KMS-11 (cell line): ENCODE data around the gene AHCYL1.

Source experiments
- H2AFZ ChIP-seq: fragments of 200-600 bp; sonication (generic); 2 replicates; pipeline ENCODE4 v1.6.1; 2016; ENCODE audit warnings: antibody characterized with exemption, mixed run types, low read depth
- H3K27ac ChIP-seq: fragments of 200-600 bp; sonication (generic); 2 replicates; pipeline ENCODE4 v1.6.1; 2016; ENCODE audit warnings: mild to moderate bottlenecking, mixed run types
- H3K27me3 ChIP-seq: fragments of 200-600 bp; sonication (generic); 2 replicates; pipeline ENCODE4 v1.6.1; 2017; ENCODE audit warnings: mild to moderate bottlenecking, low read depth, mixed run types, moderate library complexity; ENCODE audit not compliant: insufficient read depth
- H3K36me3 ChIP-seq: fragments of 200-600 bp; sonication (generic); 2 replicates; pipeline ENCODE4 v1.6.1; 2017; ENCODE audit warnings: mild to moderate bottlenecking, mixed run types; ENCODE audit not compliant: insufficient read depth
- H3K4me1 ChIP-seq: fragments of 200-600 bp; sonication (generic); 2 replicates; pipeline ENCODE4 v1.6.1; 2016; ENCODE audit warnings: mild to moderate bottlenecking, low read depth, mixed run types; ENCODE audit not compliant: poor library complexity, severe bottlenecking
- H3K4me2 ChIP-seq: fragments of 200-600 bp; sonication (generic); 2 replicates; pipeline ENCODE4 v1.7.0; 2016; ENCODE audit warnings: mild to moderate bottlenecking, mixed run types
- H3K4me3 ChIP-seq: fragments of 200-600 bp; sonication (generic); IDR thresholded peaks from 2 replicates; pipeline ENCODE4 v1.6.1; 2017; ENCODE audit warnings: low read depth, low read length, mixed read lengths; ENCODE audit not compliant: insufficient read depth
- H3K79me2 ChIP-seq: fragments of 200-600 bp; sonication (generic); 2 replicates; pipeline ENCODE4 v1.6.1; 2016; ENCODE audit warnings: low read depth, mixed run types; ENCODE audit not compliant: insufficient read depth
- H3K9ac ChIP-seq: fragments of 200-600 bp; sonication (generic); 2 replicates; pipeline ENCODE4 v1.6.1; 2016; ENCODE audit warnings: mild to moderate bottlenecking, mixed run types
- H4K20me1 ChIP-seq: fragments of 200-600 bp; sonication (generic); 2 replicates; pipeline ENCODE4 v1.6.1; 2016; ENCODE audit warnings: mild to moderate bottlenecking, mixed run types; ENCODE audit not compliant: insufficient read depth
- TF ChIP-seq, protein P1 (sequence below): fragments of 200-600 bp; sonication (generic); conservative IDR thresholded peaks from 2 replicates; pipeline ENCODE4 v1.6.1; 2017; ENCODE audit warnings: low read depth, mild to moderate bottlenecking, antibody characterized with exemption, low read length, moderate library complexity, mixed read lengths

The AHCYL1 gene

DNA sequence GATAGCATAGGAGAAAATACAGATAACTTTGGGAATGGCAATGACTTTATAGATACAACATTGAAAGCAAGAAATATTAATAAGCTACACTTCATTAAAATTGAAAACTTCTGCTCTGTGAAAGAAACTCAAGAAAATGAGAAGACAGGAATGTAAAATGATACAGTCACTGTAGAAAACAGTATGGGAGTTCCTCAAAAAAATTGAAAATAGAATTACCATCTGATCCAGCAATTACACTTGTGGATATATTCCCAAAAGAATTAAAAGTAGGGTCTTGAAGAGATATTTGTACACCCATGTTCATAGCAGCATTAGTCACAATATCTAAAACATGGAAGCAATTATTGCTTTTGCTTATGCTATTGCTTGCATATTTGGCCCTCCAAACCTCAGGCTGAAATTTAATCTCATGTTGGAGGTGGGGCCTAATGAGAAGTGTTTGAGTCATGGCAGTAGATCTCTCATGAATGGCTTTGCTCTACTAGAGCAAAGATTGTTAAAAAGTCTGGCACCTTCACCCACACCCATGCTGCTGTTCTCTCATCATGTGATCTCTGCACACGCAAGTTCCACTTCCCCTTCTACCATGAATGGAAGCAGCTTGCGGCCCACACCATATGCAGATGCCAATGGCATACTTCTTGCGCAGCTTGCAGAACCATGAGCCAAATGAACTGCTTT, 15.3 kb upstream of the AHCYL1 start:
- H3K9ac ChIP-seq, result no peak overlapping the region
- no peak overlapping the region for H3K27ac ChIP-seq
- H3K79me2 ChIP-seq, result no peaks in the 10 kb centered on the region
- H2AFZ ChIP-seq, result no peak overlapping the region
- peaks cover 10% of the 10 kb centered on the region for H3K4me1 ChIP-seq
- TF ChIP-seq, protein P1, sequence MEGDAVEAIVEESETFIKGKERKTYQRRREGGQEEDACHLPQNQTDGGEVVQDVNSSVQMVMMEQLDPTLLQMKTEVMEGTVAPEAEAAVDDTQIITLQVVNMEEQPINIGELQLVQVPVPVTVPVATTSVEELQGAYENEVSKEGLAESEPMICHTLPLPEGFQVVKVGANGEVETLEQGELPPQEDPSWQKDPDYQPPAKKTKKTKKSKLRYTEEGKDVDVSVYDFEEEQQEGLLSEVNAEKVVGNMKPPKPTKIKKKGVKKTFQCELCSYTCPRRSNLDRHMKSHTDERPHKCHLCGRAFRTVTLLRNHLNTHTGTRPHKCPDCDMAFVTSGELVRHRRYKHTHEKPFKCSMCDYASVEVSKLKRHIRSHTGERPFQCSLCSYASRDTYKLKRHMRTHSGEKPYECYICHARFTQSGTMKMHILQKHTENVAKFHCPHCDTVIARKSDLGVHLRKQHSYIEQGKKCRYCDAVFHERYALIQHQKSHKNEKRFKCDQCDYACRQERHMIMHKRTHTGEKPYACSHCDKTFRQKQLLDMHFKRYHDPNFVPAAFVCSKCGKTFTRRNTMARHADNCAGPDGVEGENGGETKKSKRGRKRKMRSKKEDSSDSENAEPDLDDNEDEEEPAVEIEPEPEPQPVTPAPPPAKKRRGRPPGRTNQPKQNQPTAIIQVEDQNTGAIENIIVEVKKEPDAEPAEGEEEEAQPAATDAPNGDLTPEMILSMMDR, result no peak
- no peaks in the 10 kb centered on the region for H3K27me3 ChIP-seq
- no peak overlapping the region for H3K4me3 ChIP-seq
- H3K4me2 ChIP-seq, result no peak overlapping the region
- no peaks in the 10 kb centered on the region for H3K36me3 ChIP-seq
- H4K20me1 ChIP-seq, result no peaks in the 10 kb centered on the region

DNA sequence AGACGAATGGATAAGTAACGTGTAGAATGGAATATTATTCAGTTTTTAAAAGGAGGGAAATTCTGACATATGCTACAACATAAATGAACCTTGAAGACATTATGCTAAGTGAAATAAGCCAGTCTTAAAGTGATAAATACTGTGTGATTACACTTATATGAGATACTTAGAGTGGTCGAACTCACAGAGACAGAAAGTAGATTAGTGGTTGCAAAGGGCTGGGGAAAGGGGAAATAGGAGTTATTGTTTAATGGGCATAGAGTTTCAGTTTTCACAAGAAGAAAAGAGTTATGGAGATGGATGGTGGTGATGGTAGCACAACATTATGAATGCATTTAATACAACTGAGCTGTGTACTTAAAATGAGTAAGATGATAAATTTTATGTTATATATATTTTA, 14.7 kb upstream of the AHCYL1 start:
- H3K36me3 ChIP-seq, result no peaks in the 10 kb centered on the region
- peaks cover 10% of the 10 kb centered on the region for H3K4me1 ChIP-seq
- H2AFZ ChIP-seq, result no peak overlapping the region
- TF ChIP-seq, protein P1, result no peak
- no peaks in the 10 kb centered on the region for H3K79me2 ChIP-seq
- no peaks in the 10 kb centered on the region for H3K27me3 ChIP-seq
- H3K4me2 ChIP-seq, result no peak overlapping the region
- H3K27ac ChIP-seq, result no peak overlapping the region
- no peak overlapping the region for H3K9ac ChIP-seq
- no peak overlapping the region for H3K4me3 ChIP-seq
- no peaks in the 10 kb centered on the region for H4K20me1 ChIP-seq

DNA sequence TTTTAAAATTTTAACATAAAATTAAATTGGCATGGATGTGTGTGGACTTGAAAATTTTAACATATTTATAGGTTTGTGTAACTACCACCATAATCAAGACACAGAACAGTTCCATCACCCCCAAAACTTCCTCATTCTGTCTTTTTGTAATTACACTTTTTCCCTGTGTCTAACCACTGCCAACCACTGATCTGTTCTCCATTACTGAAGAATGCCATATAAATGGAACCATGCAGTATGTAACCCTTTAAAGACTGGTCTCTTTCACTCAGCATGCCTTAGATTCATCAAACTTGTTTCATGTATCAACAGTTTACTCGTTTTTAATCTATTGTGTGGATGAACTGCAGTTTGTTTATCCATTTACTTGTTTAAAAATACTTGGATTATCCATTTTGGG, 13.0 kb upstream of the AHCYL1 start:
- H3K36me3 ChIP-seq, result no peaks in the 10 kb centered on the region
- H2AFZ ChIP-seq, result no peak overlapping the region
- H3K27me3 ChIP-seq, result no peaks in the 10 kb centered on the region
- H3K9ac ChIP-seq, result no peak overlapping the region
- no peak overlapping the region for H3K27ac ChIP-seq
- H4K20me1 ChIP-seq, result no peaks in the 10 kb centered on the region
- no peaks in the 10 kb centered on the region for H3K79me2 ChIP-seq
- H3K4me3 ChIP-seq, result no peak overlapping the region
- TF ChIP-seq, protein P1, result no peak
- H3K4me2 ChIP-seq, result no peak overlapping the region
- H3K4me1 ChIP-seq, result peaks cover 10% of the 10 kb centered on the region

DNA sequence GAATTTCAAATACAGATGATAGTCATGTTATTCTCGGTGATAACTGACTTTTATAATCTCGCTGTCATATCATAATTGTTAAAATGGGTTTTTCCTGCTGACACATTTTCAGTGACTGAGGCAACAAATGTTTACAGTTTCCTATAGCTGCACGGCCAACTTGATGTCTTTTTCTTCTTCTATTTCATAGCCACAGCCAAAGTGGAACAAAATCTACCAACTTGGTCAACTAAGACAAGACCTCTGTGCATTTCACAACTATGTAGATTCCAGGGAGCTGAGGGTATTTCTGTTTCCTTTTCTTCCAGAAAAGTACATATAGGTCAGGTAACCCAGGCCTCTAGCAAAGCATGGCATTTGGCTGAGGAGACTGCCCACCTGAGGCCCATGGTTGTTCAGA, 10.4 kb upstream of the AHCYL1 start:
- Histone ChIP-seq H3K79me2 (no peaks in the 10 kb centered on the region), H4K20me1 (no peaks in the 10 kb centered on the region), H3K4me1 (peaks cover 16% of the 10 kb centered on the region), H3K4me2 (no peak overlapping the region), H3K9ac (no peak overlapping the region), H3K27me3 (no peaks in the 10 kb centered on the region), H2AFZ (no peak overlapping the region), H3K27ac (no peak overlapping the region), H3K36me3 (no peaks in the 10 kb centered on the region), H3K4me3 (no peak overlapping the region)
- TF ChIP-seq, protein P1, result no peak
